Measurements from ENCODE around the gene C1QA.

DNA sequence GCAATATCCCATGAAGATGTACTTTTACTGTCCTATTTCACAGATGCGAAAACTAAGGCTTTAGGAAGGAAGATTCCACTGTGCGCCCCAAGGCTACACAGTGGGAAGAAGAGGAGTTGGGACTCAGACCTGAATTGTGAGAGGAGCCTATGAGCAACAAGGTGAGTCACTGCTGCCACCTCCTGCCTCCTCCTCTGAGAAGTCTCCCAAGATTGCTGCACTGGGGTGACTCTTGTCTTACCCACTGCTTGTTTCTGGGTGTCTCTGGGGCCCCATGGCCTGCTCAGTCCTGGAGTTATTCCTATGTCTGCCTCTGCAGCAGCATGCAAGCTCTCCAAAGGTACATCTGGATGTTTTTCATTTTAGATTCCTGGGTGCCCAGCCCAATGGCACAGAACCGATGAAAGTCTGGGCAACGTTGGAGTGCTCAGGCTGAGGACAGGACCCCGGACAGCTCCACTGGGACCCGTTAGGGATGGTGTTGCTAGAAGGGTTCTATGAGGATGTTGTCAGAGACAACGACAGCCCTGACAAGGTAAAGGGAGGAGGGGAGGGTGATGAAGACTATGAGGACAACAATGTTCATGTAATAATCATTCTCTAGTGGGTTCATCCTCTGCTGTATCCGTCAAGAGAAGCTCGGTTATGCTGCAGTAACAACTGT is 11.0 kb upstream of the C1QA start:
- TF ChIP-seq ZFP3 (CRISPR knock-in tag; IDR thresholded peaks at IDR 0.05) (no peak), ARNTL (CRISPR knock-in tag; IDR thresholded peaks at IDR 0.05; ENCODE audit: borderline replicate concordance, low read depth) (no peak), ZFP30 (CRISPR knock-in tag; IDR thresholded peaks at IDR 0.05) (no peak), CSDC2 (CRISPR knock-in tag; IDR thresholded peaks at IDR 0.05) (no peak), TOX (CRISPR knock-in tag; IDR thresholded peaks at IDR 0.05; ENCODE audit: borderline replicate concordance) (no peak)
- TF ChIP-seq, protein P1, sequence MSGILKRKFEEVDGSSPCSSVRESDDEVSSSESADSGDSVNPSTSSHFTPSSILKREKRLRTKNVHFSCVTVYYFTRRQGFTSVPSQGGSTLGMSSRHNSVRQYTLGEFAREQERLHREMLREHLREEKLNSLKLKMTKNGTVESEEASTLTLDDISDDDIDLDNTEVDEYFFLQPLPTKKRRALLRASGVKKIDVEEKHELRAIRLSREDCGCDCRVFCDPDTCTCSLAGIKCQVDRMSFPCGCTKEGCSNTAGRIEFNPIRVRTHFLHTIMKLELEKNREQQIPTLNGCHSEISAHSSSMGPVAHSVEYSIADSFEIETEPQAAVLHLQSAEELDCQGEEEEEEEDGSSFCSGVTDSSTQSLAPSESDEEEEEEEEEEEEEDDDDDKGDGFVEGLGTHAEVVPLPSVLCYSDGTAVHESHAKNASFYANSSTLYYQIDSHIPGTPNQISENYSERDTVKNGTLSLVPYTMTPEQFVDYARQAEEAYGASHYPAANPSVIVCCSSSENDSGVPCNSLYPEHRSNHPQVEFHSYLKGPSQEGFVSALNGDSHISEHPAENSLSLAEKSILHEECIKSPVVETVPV (CRISPR knock-in tag; IDR thresholded peaks at IDR 0.05), result no peak
- TF ChIP-seq, protein P2, sequence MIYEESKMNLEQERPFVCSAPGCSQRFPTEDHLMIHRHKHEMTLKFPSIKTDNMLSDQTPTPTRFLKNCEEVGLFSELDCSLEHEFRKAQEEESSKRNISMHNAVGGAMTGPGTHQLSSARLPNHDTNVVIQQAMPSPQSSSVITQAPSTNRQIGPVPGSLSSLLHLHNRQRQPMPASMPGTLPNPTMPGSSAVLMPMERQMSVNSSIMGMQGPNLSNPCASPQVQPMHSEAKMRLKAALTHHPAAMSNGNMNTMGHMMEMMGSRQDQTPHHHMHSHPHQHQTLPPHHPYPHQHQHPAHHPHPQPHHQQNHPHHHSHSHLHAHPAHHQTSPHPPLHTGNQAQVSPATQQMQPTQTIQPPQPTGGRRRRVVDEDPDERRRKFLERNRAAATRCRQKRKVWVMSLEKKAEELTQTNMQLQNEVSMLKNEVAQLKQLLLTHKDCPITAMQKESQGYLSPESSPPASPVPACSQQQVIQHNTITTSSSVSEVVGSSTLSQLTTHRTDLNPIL (CRISPR knock-in tag; IDR thresholded peaks at IDR 0.05; ENCODE audit: low read depth), result no peak
